Amygdala (tissue), 56 donors: Measurements from ENCODE around the gene IL6.

Experiments used
- DNase-seq, 56 donors: peaks; one replicate each; lab custom pipeline; 2025; lab: John Stamatoyannopoulos, UW

IL6 gene

DNA sequence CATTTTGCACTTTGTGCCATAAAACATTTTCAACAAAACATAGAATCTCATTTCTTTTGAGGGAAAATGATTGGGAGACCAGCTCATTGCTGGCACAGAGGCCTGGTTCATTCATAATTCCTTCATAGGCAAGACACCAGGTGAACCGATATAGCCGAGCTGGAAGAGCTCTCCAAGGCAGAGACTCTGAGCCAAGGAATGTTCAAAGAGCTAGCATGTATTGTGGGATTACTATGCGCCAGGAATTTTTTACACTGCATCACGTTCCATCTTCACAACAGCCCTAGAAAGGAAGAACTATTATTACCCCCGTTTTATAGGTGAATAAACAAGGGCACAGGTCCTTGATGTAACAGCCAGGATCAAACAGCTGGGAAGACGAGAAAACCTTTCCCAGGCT is 2.1 kb upstream of the IL6 start:
- DNase-seq: no peak

DNA sequence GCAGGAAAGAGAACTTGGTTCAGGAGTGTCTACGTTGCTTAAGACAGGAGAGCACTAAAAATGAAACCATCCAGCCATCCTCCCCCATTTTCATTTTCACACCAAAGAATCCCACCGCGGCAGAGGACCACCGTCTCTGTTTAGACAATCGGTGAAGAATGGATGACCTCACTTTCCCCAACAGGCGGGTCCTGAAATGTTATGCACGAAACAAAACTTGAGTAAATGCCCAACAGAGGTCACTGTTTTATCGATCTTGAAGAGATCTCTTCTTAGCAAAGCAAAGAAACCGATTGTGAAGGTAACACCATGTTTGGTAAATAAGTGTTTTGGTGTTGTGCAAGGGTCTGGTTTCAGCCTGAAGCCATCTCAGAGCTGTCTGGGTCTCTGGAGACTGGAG is 1.4 kb upstream of the IL6 start:
- DNase-seq: no peak

DNA sequence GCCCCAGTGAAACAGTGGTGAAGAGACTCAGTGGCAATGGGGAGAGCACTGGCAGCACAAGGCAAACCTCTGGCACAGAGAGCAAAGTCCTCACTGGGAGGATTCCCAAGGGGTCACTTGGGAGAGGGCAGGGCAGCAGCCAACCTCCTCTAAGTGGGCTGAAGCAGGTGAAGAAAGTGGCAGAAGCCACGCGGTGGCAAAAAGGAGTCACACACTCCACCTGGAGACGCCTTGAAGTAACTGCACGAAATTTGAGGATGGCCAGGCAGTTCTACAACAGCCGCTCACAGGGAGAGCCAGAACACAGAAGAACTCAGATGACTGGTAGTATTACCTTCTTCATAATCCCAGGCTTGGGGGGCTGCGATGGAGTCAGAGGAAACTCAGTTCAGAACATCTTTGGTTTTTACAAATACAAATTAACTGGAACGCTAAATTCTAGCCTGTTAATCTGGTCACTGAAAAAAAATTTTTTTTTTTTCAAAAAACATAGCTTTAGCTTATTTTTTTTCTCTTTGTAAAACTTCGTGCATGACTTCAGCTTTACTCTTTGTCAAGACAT is 574 bp upstream of the IL6 start:
- DNase-seq: peak in 13 of 56 donors; percentile 5 to 42 (median 19)

DNA sequence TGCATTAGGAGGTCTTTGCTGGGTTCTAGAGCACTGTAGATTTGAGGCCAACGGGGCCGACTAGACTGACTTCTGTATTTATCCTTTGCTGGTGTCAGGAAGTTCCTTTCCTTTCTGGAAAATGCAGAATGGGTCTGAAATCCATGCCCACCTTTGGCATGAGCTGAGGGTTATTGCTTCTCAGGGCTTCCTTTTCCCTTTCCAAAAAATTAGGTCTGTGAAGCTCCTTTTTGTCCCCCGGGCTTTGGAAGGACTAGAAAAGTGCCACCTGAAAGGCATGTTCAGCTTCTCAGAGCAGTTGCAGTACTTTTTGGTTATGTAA is 675 bp downstream of the IL6 start:
- no peak for DNase-seq

DNA sequence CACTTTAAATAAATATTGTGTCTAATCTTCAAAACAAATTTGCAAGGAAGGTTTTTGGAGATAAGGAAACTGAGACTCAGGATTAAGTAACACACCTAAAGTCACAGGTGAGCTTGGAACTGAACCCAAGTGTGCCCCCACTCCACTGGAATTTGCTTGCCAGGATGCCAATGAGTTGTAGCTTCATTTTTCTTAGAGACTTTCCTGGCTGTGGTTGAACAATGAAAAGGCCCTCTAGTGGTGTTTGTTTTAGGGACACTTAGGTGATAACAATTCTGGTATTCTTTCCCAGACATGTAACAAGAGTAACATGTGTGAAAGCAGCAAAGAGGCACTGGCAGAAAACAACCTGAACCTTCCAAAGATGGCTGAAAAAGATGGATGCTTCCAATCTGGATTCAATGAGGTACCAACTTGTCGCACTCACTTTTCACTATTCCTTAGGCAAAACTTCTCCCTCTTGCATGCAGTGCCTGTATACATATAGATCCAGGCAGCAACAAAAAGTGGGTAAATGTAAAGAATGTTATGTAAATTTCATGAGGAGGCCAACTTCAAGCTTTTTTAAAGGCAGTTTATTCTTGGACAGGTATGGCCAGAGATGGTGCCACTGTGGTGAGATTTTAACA is 1.5 kb downstream of the IL6 start:
- DNase-seq: no peak

DNA sequence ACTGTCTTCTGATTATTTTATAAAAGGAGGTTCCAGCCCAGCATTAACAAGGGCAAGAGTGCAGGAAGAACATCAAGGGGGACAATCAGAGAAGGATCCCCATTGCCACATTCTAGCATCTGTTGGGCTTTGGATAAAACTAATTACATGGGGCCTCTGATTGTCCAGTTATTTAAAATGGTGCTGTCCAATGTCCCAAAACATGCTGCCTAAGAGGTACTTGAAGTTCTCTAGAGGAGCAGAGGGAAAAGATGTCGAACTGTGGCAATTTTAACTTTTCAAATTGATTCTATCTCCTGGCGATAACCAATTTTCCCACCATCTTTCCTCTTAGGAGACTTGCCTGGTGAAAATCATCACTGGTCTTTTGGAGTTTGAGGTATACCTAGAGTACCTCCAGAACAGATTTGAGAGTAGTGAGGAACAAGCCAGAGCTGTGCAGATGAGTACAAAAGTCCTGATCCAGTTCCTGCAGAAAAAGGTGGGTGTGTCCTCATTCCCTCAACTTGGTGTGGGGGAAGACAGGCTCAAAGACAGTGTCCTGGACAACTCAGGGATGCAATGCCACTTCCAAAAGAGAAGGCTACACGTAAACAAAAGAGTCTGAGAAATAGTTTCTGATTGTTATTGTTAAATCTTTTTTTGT is 2.3 kb downstream of the IL6 start:
- DNase-seq: no peak

DNA sequence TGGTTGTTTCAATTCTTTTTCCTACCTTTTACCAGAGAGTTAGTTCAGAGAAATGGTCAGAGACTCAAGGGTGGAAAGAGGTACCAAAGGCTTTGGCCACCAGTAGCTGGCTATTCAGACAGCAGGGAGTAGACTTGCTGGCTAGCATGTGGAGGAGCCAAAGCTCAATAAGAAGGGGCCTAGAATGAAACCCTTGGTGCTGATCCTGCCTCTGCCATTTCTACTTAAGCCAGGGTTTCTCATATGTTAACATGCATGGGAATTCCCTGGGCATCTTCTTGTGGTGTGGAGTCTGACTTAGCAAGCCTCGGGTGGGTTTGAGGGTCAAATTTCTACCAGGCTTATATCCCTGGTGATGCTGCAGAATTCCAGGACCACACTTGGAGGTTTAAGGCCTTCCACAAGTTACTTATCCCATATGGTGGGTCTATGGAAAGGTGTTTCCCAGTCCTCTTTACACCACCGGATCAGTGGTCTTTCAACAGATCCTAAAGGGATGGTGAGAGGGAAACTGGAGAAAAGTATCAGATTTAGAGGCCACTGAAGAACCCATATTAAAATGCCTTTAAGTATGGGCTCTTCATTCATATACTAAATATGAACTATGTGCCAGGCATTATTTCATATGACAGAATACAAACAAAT is 3.2 kb downstream of the IL6 start:
- no peak for DNase-seq

DNA sequence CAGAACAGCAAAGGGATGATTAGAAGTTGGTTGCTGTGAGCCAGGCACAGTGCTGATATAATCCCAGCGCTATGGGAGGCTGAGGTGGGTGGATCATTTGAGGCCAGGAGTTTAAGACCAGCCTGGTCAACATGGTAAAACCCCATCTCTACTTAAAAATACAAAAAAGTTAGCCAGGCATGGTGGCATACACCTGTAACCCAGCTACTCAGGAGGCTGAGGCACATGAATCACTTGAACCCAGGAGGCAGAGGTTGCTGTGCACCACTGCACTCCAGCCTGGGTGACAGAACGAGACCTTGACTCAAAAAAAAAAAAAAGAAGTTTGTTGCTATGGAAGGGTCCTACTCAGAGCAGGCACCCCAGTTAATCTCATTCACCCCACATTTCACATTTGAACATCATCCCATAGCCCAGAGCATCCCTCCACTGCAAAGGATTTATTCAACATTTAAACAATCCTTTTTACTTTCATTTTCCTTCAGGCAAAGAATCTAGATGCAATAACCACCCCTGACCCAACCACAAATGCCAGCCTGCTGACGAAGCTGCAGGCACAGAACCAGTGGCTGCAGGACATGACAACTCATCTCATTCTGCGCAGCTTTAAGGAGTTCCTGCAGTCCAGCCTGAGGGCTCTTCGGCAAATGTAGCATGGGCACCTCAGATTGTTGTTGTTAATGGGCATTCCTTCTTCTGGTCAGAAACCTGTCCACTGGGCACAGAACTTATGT is 4.1 kb downstream of the IL6 start:
- no peak for DNase-seq

DNA sequence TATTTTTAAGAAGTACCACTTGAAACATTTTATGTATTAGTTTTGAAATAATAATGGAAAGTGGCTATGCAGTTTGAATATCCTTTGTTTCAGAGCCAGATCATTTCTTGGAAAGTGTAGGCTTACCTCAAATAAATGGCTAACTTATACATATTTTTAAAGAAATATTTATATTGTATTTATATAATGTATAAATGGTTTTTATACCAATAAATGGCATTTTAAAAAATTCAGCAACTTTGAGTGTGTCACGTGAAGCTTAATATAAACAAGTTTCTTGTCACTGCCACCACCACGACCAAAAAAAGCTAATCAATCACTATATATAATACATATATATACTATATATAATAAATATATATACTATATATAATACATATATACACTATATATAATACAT is 4.8 kb downstream of the IL6 start:
- DNase-seq: no peak

DNA sequence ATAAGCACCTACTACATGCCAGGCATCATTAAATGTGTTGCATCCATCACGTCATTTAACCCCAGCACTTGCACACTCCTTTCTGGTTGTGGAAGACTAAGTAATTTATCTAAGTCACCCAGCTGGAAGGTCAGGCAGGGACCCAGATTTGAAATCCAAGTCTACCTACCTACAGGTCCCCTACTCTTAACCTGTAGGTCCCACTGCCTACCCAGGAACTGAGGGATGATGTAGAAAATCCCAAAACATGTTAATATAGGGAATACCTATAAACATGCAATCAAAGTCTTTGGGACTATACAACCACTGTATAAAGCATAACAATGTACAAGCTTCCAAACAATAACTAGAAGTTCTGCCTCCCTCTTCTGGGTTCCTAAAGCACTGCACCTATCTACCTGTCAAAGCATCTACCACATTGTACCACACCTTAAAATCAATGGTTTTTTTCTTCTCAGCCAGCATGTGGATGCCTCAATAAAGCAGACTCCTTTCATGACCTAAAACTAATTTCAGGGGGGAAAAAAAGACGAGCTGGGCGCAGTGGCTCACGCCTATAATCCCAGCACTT is 5.6 kb downstream of the IL6 start:
- DNase-seq: no peak

DNA sequence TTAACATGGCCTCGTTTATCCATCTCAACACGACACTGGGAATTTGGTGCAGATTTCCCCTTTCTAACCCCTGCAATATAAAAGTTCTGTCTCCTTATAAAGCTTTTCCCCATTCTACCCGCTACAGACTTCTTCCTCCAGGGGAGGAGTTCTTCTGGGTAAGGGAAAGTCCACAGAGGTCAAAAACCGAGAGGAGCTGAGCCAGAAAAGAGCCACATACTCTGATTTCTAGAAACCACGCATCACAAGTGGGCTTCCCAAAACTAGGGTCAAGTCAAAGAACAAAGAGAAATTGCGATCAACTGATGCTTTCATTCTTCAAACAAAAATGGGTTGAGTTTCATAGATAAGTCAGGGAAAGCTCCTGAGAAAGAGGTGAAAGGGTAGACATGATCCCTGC is 6.8 kb downstream of the IL6 start:
- no peak for DNase-seq

DNA sequence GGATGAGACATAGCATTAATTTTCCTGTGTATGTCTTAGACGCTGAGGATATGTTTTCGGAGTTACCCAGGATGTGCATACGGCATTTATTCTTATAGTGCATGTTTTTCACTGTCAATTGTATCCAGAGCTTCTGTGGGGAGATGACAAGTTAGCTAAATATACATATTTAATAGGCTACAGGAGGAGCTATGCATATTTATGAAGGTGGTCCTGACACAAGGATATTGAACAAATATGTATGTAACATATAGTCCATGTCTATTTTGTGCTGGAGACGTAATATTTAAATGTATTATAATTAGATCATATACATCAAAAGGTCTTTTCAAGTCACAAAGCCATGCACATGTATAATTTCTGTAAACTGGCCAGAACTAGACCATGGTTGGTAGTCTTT is 16.0 kb downstream of the IL6 start:
- DNase-seq: no peak

DNA sequence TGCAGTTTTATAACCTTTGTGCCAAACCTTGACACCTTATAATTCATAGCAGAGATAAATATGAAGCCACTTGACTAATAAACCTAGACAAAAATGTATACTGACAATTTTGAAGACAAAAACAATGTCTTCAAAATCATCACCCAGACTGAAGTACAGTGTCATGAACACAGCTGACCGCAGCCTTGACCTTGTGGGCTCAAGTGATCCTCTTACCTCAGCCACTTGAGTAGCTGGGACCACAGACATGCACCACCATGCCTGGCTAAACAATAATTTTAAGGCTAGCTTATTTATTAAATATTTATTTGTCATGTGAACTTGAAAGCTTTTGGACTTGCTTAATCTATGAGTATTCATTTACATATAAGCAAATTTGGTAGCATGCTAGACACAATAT is 24.3 kb downstream of the IL6 start:
- DNase-seq: no peak

DNA sequence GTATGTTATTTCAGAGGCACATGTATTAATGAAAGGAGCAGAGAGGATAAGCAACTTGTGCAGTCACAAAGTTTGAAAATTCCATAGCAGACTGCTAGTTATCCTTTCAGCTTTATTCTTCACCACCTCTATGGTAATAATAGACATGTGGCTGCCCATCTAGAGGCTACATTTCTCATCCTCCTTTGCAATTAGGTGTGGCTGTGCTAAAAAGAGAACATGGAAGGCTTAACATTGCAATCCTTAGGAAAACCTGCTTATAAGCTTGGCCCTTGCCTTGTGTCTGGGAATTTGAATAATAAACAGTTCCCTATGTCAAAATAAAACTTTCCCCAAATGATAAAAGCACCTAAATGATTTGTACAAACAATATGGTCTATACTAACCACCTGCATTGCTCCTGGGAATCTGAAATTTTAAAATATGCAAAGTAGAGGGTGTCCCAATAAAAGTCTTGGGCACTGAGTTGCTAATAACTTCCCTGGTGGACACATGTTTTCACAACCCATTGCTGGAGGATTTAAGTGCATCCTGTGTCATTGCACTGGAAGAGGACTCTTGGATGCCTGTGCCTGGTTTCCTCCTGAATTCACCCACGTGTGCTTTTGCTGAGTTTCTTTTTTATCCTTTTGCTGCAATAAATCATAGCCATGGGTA is 30.5 kb downstream of the IL6 start:
- DNase-seq: no peak

DNA sequence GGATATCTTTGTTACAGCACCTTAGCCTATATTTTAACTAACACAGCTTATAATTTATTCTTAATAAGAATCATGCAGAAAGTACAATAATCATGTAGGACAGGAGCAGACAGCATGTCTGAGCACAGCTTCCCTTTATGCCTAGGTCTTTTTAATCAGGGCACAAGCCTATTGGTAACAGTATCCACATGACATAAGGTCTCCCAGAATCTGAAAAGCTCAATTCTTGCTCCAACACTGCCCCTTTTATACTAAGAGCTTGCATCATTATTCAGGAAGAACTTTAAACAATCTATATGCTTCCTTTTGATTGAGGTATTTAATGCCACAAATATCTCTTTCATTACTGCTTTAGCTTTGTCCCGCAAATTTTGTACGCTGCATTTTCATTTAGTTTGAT is 31.6 kb downstream of the IL6 start:
- DNase-seq: no peak

DNA sequence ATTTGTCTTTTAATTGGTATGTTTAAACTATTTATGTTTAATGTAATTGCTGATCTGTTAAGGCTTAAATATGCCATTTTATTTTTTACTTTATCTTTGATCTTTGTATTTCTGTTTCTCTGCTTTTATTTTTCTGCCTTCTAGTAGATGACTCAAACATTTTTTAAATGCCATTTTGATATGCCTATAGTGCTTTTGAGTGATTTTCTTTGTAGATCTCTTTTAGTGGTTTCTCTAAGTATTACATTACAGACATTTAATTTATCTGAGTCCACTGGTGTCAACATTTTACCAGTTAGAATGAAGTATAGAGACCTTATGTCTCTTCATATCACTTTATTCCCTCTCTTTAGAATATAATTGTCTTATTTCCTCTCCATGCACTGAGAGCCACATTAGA is 32.7 kb downstream of the IL6 start:
- no peak for DNase-seq

DNA sequence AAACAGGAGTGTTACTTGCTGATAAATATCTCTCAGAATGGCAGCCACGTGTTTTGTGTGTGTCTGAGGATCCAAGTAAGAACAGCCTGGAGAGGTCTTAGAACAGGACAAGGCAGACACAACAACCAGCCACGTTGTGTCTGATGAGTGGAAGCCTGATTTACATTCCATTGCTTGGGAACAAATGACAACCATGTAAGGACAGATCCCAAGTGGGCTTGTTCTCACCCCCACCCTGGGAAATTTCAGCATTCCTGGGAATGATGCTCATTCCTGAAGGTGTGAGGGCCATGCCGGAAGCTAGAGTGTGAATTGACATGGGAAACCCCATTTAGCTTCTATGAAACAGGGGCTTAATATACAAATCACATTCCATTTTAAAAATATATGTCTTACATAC is 35.9 kb downstream of the IL6 start:
- DNase-seq: no peak

DNA sequence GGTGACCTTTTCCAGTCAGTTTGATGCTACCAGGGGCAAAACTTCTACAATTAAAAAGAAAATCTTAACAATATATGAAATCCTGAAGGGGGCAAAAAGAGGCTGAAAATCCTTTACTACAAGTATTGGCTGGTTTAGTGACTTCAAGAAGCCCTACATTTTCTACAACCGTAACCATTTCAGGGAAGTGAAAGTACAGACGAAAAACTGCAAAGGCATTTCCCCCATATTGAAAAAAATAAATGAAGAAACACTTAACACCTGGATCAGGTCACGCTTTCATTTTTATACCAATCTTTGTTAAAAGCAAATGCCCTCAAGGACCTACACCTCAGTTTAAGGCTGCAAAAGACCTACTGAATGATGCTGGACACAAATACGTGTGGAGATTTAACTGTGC is 38.6 kb downstream of the IL6 start:
- no peak for DNase-seq

DNA sequence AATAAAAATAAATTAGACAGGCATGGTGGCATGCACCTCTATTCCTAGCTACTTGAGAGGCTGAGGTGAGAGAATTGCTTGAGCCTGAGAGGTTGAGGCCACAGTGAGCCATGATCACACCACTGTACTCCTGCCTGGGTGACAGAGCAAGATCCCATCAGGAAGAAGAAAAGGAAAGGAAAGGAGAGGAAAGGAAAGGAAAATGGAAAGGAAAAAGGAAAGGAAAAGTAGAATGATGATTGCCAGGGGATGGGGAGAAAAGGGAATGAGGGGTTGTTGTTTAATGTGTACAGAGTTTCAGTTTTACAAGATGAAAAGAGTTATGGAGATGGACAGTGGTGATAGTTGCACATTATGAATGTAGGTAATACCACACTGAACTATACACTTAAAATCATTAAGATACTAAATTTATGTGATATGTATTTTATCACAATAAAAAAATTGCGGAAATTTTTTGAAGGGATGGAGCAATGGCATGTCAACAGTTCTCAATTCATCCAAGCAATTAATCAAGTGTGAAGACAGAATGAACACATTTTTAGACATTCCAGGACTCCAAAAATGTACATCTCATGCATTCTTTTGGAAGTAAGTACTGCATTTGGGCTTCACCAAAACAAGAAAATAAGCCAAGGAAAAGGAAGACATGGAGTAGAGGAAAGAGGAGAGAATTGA is 44.3 kb downstream of the IL6 start:
- no peak for DNase-seq

DNA sequence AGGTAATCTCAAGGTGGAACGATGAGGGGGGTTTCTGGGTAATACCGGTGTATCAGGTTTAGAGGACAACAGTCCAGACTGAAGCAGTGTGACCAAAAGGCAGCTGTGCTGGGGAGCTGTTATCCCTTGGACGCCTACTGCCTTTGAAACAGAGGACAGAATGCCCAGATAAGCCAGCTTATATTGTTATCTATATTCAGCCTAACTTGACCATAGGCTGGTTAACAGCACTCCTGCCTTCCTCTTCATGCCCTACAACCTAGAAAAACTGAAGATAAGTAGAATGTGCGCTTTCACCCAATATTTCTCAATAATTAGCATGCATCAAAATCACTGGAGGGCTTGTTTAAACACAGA is 44.9 kb downstream of the IL6 start:
- DNase-seq: no peak
